A673 (cell line): ENCODE results near the gene ERFL.

Experiments
- CTCF ChIP-seq: fragments of 300-800, 200-600 bp; sonication (generic); conservative IDR thresholded peaks from 2 replicates; pipeline ENCODE4 v1.5.1; 2017; ENCODE audit warnings: low read depth, mild to moderate bottlenecking, antibody characterized with exemption, low read length, moderate library complexity, mixed read lengths
- EZH2 ChIP-seq: fragments of 200-600 bp; sonication (generic); IDR thresholded peaks from 2 replicates; pipeline ENCODE4 v1.6.1; 2017; ENCODE audit warnings: borderline replicate concordance, low read depth, mild to moderate bottlenecking, mixed read lengths, antibody characterized with exemption, low read length; ENCODE audit not compliant: poor library complexity, severe bottlenecking

- no peak for TF ChIP-seq EZH2
- no peak for TF ChIP-seq CTCF
Observed at GRCh38 chr19:41890936-41891335, 37.3 kb downstream of the ERFL start.
